PC-9 (cell line): ENCODE measurements around the gene MOV10. TPM values are rescaled to one million over a fixed set of nuclear protein-coding genes. Genes with fewer than 3 reads are reported as not detected.

Experiments used
- BruUV-seq: library from RNA; stranded (reverse); fragments of 400-500 nt; replicated peaks from 2 replicates; lab custom pipeline; 2021; lab: Mats Ljungman, UMichigan
- CTCF ChIA-PET: fragments of 300-600 bp; sonication (Branson Sonifier 250); formaldehyde crosslinking; loops from one replicate; lab custom pipeline; 2022; ENCODE audit warnings: antibody characterized with exemption; lab: Charles Lee
- POLR2A ChIA-PET: fragments of 300-600 bp; sonication (Branson Sonifier 250); formaldehyde crosslinking; loops from one replicate; lab custom pipeline; 2022; ENCODE audit warnings: antibody characterized with exemption; ENCODE audit not compliant: unreplicated experiment; lab: Charles Lee
- DNase-seq, 2 experiments: peaks; one replicate each; pipeline versions ENCODE4 v3.0.0 to v3.0.0-alpha.2; 2015 to 2022; ENCODE audit warnings: mixed read lengths in 1 of 2
- H2AFZ ChIP-seq: fragments of 200-600 bp; sonication (generic); 2 replicates; pipeline ENCODE4 v1.8.1; 2017; ENCODE audit warnings: antibody characterized with exemption
- H3F3A ChIP-seq: fragments of 200-600 bp; sonication (generic); 2 replicates; pipeline ENCODE4 v1.8.1; 2017; ENCODE audit warnings: antibody characterized with exemption, mild to moderate bottlenecking, low read depth; ENCODE audit not compliant: insufficient read depth
- H3K27ac ChIP-seq: fragments of 200-600 bp; sonication (generic); 2 replicates; pipeline ENCODE4 v1.6.1; 2016; ENCODE audit warnings: mixed run types
- H3K27me3 ChIP-seq: fragments of 200-600 bp; sonication (generic); 2 replicates; pipeline ENCODE4 v1.6.1; 2016; ENCODE audit warnings: low read depth, mixed run types; ENCODE audit not compliant: insufficient read depth
- H3K36me3 ChIP-seq: fragments of 200-600 bp; sonication (generic); 2 replicates; pipeline ENCODE4 v1.6.1; 2016; ENCODE audit warnings: low read depth, mixed run types
- H3K4me1 ChIP-seq: fragments of 200-600 bp; sonication (generic); replicated peaks from 2 replicates; pipeline ENCODE4 v1.6.1; 2016; ENCODE audit warnings: mixed run types; ENCODE audit not compliant: insufficient read depth
- H3K4me2 ChIP-seq: fragments of 200-600 bp; sonication (generic); 2 replicates; pipeline ENCODE4 v1.6.1; 2017; ENCODE audit warnings: mixed run types
- H3K4me3 ChIP-seq: fragments of 200-600 bp; sonication (generic); 2 replicates; pipeline ENCODE4 v1.6.1; 2016; ENCODE audit warnings: mixed run types
- H3K79me2 ChIP-seq: fragments of 200-600 bp; sonication (generic); 2 replicates; pipeline ENCODE4 v1.6.1; 2017; ENCODE audit warnings: low read depth, mixed run types
- H3K9me2 ChIP-seq: fragments of 200-600 bp; sonication (generic); 2 replicates; pipeline ENCODE4 v1.8.1; 2017; ENCODE audit warnings: mild to moderate bottlenecking; ENCODE audit not compliant: insufficient read depth
- H3K9me3 ChIP-seq: fragments of 200-600 bp; sonication (generic); 2 replicates; pipeline ENCODE4 v1.8.1; 2016; ENCODE audit warnings: low read depth; ENCODE audit not compliant: insufficient read depth
- H4K20me1 ChIP-seq: fragments of 200-600 bp; sonication (generic); 2 replicates; pipeline ENCODE4 v1.8.1; 2017; ENCODE audit not compliant: insufficient read depth
- CTCF ChIP-seq: fragments of 200-600 bp; sonication (generic); conservative IDR thresholded peaks from 2 replicates; pipeline ENCODE4 v1.6.1; 2017; ENCODE audit warnings: mixed run types, antibody characterized with exemption, mild to moderate bottlenecking, moderate library complexity
- EZH2 ChIP-seq: fragments of 200-600 bp; sonication (generic); IDR thresholded peaks from 2 replicates; pipeline ENCODE4 v1.8.0; 2017; ENCODE audit warnings: antibody characterized with exemption, low read depth
- intact Hi-C: fragments of 100-400 bp; cut with micrococcal nuclease; formaldehyde crosslinking; loops from one replicate; pipeline ENCODE4 v1.10.0; 2022; ENCODE audit not compliant: unreplicated experiment
- total RNA-seq: library from RNA; stranded (reverse); gene quantifications from 2 replicates; pipeline ENCODE4 v1.2.3, GENCODE V29; 2021

Gene MOV10
- total RNA-seq, 1 experiment from 2014 or later, result 73.7 TPM

GRCh38 chr1:112731451-112731850, 57.0 kb downstream of the MOV10 start:
- Histone ChIP-seq H3K27me3 (no peaks in the 10 kb centered on the region), H3K27ac (no peak overlapping the region), H3K9me3 (no peaks in the 10 kb centered on the region), H4K20me1 (no peaks in the 10 kb centered on the region), H3F3A (peaks cover 4% of the 10 kb centered on the region; the same call in 1 of the 2 replicates), H3K79me2 (no peaks in the 10 kb centered on the region), H3K36me3 (no peaks in the 10 kb centered on the region), H3K4me2 (no peak overlapping the region), H3K9me2 (no peaks in the 10 kb centered on the region), H3K4me3 (no peak overlapping the region), H3K4me1 (peaks cover 12% of the 10 kb centered on the region; the same call in 1 of the 2 replicates), H2AFZ (no peak overlapping the region)
- BruUV-seq, result no TSS peak
- no peak for DNase-seq
- ChIA-PET CTCF (no interaction called here), POLR2A (no interaction called here)
- intact Hi-C loops, result no loop called here
- TF ChIP-seq CTCF (no peak), EZH2 (no peak)

DNA sequence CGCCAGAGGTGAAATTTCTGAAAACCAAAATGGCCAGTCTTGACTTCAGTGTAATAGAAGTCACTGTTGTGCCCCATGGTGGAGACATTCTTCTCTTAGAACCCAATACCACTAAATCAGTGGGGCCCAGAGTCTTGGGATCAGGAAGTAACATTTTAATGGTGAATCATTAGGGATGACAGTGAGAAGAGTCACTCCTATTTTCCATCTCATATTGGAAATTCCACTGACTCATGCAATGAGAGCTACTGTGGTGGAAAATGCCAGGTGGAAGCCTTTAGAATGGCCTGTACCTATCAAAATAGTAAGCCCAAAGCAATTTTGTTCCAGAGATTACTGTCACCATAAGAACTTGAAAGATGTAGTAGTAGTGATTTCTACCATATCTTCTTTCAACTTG, 61.3 kb downstream of the MOV10 start:
- no peak for TF ChIP-seq CTCF
- no peak for TF ChIP-seq EZH2
- POLR2A ChIA-PET, result no interaction called here
- no peaks in the 10 kb centered on the region for H3K79me2 ChIP-seq
- no TSS peak for BruUV-seq
- intact Hi-C loops, result no loop called here
- peak overlapping the region; percentile 36 for H3K27ac ChIP-seq
- H3K4me1 ChIP-seq, result peaks cover 12% of the 10 kb centered on the region; the same call in 1 of the 2 replicates
- no peak overlapping the region for H3K4me2 ChIP-seq
- H3K9me2 ChIP-seq, result no peaks in the 10 kb centered on the region
- no peaks in the 10 kb centered on the region for H3K36me3 ChIP-seq
- peak; percentile 18 to 90 for DNase-seq
- H4K20me1 ChIP-seq, result no peaks in the 10 kb centered on the region
- H2AFZ ChIP-seq, result no peak overlapping the region
- peaks cover 4% of the 10 kb centered on the region; the same call in 1 of the 2 replicates for H3F3A ChIP-seq
- CTCF ChIA-PET, result no interaction called here
- H3K9me3 ChIP-seq, result no peaks in the 10 kb centered on the region
- H3K27me3 ChIP-seq, result no peaks in the 10 kb centered on the region
- H3K4me3 ChIP-seq, result no peak overlapping the region

DNA sequence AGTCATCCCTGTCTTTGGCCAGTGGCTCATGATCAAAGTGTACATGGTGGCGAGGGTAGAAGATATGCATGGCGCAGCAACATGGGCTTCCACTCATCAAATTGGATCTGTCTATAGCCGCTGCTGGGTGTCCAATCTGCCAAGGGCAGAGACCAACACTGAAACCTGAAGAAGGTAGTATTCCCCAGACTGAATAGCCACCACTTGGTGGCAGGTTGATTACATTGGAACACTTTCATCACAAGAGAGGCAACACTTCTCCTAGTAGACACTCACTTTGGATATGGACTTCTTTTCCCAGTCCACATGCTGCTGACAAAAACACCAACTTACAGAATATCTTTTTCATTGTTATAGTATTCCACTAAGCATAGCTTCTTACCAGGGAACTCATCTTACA, 63.1 kb downstream of the MOV10 start:
- no peak overlapping the region for H3K27ac ChIP-seq
- TF ChIP-seq EZH2 (no peak), CTCF (no peak)
- H2AFZ ChIP-seq, result no peak overlapping the region
- intact Hi-C loops, result no loop called here
- H3K27me3 ChIP-seq, result no peaks in the 10 kb centered on the region
- ChIA-PET CTCF (interaction anchor here (0.8 kb wide), 1 partner anchor 17 kb away, joined by 3 read pairs; no protein-coding TSS in a partner anchor), POLR2A (no interaction called here)
- no peaks in the 10 kb centered on the region for H3K9me3 ChIP-seq
- no peaks in the 10 kb centered on the region for H3K9me2 ChIP-seq
- H3F3A ChIP-seq, result peaks cover 4% of the 10 kb centered on the region; the same call in 1 of the 2 replicates
- no peak for DNase-seq
- H3K4me1 ChIP-seq, result peaks cover 12% of the 10 kb centered on the region; the same call in 1 of the 2 replicates
- H3K4me3 ChIP-seq, result no peak overlapping the region
- H3K4me2 ChIP-seq, result no peak overlapping the region
- BruUV-seq, result no TSS peak
- no peaks in the 10 kb centered on the region for H4K20me1 ChIP-seq
- H3K36me3 ChIP-seq, result no peaks in the 10 kb centered on the region
- no peaks in the 10 kb centered on the region for H3K79me2 ChIP-seq
